ENCODE data around the gene ARPC1B. TPM values are rescaled to one million over a fixed set of nuclear protein-coding genes. Genes with fewer than 3 reads are reported as not detected.

The ARPC1B gene
- total and polyA plus RNA-seq, 9 of the 15 experiments (the other 6 are each of a cell fraction or from before 2014, with no cell fraction given): 6.7 to 357 (median 211) TPM

DNA sequence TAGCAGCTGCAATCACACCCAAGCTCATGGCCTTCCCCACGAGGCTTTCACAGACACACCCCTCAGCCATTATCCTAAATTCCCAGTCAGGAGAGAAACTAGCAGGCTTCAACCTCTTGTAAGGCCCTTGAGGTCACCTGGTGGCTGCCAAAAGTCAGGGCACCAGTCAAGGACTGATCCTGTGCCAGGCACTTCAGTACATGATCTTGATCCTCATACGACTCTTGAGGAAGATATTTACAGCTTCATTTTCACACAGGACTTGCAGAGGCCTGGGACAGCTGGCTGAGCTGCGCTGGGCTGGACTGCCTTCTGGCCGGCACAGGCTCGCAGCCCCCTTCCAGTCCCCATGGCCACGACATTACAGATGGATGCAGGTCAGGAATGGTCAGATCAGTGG is 25.1 kb downstream of the ARPC1B start:
- no peaks in the 10 kb centered on the region for H3K27me3 ChIP-seq (ENCODE audit: control insufficient read depth in 2 of 2, insufficient read depth in 2 of 2, low read length in 2 of 2)
- DNase-seq (ENCODE audit: extremely low read depth in 1 of 4, low spot score in 3 of 4) (no peak), FAIRE-seq (no peak), ATAC-seq (no peak)
- TF ChIP-seq, protein P1, sequence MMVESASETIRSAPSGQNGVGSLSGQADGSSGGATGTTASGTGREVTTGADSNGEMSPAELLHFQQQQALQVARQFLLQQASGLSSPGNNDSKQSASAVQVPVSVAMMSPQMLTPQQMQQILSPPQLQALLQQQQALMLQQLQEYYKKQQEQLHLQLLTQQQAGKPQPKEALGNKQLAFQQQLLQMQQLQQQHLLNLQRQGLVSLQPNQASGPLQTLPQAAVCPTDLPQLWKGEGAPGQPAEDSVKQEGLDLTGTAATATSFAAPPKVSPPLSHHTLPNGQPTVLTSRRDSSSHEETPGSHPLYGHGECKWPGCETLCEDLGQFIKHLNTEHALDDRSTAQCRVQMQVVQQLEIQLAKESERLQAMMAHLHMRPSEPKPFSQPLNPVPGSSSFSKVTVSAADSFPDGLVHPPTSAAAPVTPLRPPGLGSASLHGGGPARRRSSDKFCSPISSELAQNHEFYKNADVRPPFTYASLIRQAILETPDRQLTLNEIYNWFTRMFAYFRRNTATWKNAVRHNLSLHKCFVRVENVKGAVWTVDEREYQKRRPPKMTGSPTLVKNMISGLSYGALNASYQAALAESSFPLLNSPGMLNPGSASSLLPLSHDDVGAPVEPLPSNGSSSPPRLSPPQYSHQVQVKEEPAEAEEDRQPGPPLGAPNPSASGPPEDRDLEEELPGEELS (CRISPR knock-in tag; IDR thresholded peaks at IDR 0.05; ENCODE audit: borderline replicate concordance): no peak
- peak; percentile 39; the same call in 1 of the 2 replicates for TF ChIP-seq POLR2G (IDR thresholded peaks at IDR 0.05; ENCODE audit: low read depth, low read length)
- no TSS peak for BruUV-seq (replicated peaks)
- no peaks in the 10 kb centered on the region for H3K9me3 ChIP-seq (replicated peaks; ENCODE audit: control insufficient read depth, insufficient read depth, low read depth, low read length)
- no peak overlapping the region for H2AFZ ChIP-seq (ENCODE audit: low read depth, low read length)
- CTCF ChIA-PET (ENCODE audit: low intra/inter-chr PET ratio): no interaction called here
- POLR2A ChIA-PET: interaction anchor here (0.5 to 4.0 kb wide), 8 partner anchors 9 to 411 kb away, joined by 3 to 50 read pairs (median 4); partner anchors contain the start of genes BUD31 and PDAP1
- intact Hi-C loops (cut with micrococcal nuclease): no loop called here
- peaks cover 95% of the 10 kb centered on the region for H3K36me3 ChIP-seq (ENCODE audit: control insufficient read depth, insufficient read depth, low read length)
- peaks cover 0 to 10% of the 10 kb centered on the region in 2 experiments; a peak in 2 of 5 replicates for H3K4me1 ChIP-seq (replicated peaks in 1 of 2; ENCODE audit: control insufficient read depth in 2 of 2, insufficient read depth in 2 of 2, low read length in 2 of 2)
- in situ Hi-C loops (cut with MboI): no loop called here
- H4K20me1 ChIP-seq (replicated peaks; ENCODE audit: control insufficient read depth, insufficient read depth, low read length): peaks cover 32% of the 10 kb centered on the region; the same call in 1 of the 2 replicates
- H3K79me2 ChIP-seq (ENCODE audit: control insufficient read depth, insufficient read depth, low read length): peaks cover 10% of the 10 kb centered on the region
- no peak overlapping the region for H3K4me3 ChIP-seq
- no peak overlapping the region for H3K27ac ChIP-seq (ENCODE audit: extremely low read depth, low read depth, low read length)
- no peaks in the 10 kb centered on the region for H3K9me1 ChIP-seq (ENCODE audit: control insufficient read depth, insufficient read depth, low read length)
- H3K9ac ChIP-seq (ENCODE audit: insufficient read depth in 1 of 2, low read depth in 2 of 2, low read length in 2 of 2): no peak overlapping the region
- WGBS (ENCODE audit: insufficient coverage, low coverage, missing lambda C conversion rate): 85% methylated on average over 6 of the region's 6 CpGs
- H3K4me2 ChIP-seq (ENCODE audit: insufficient read depth, low read length): no peak overlapping the region

DNA sequence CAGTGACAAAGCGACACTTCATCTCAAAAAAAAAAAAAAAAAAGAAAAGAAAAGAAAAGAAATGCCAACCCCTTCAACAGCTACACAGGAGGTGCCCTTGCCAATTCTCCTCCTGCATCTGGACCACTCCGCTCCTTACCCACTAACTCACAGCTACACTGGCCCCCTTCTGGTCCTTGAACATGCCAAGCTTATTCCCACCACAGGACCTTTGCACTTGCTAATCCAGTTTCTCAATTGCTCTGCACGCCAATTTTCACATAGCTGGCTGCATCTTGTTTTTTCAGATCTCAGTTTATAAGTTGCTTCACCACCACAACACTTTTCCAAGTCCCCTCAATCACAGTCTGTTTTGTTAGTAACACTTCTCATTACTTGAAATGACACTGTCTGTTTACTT is 28.3 kb downstream of the ARPC1B start:
- H2AFZ ChIP-seq (ENCODE audit: low read depth, low read length): no peak overlapping the region
- no peak overlapping the region for H3K4me2 ChIP-seq (ENCODE audit: insufficient read depth, low read length)
- ATAC-seq (no peak), DNase-seq (ENCODE audit: extremely low read depth in 1 of 4, low spot score in 3 of 4) (no peak), FAIRE-seq (peak; percentile 11)
- peaks cover 42% of the 10 kb centered on the region for H3K79me2 ChIP-seq (ENCODE audit: control insufficient read depth, insufficient read depth, low read length)
- peaks cover 87% of the 10 kb centered on the region for H3K36me3 ChIP-seq (ENCODE audit: control insufficient read depth, insufficient read depth, low read length)
- in situ Hi-C loops (cut with MboI): no loop called here
- H3K4me3 ChIP-seq: no peak overlapping the region
- H3K9me1 ChIP-seq (ENCODE audit: control insufficient read depth, insufficient read depth, low read length): no peaks in the 10 kb centered on the region
- BruUV-seq (replicated peaks): no TSS peak
- CTCF ChIA-PET (ENCODE audit: low intra/inter-chr PET ratio): no interaction called here
- WGBS (ENCODE audit: insufficient coverage, low coverage, missing lambda C conversion rate): 100% methylated on average over 2 of the region's 3 CpGs
- no peak for TF ChIP-seq ETV1 (tag; conservative IDR thresholded peaks at IDR 0.05; ENCODE audit: low read depth)
- TF ChIP-seq RBM25 (IDR thresholded peaks at IDR 0.05; ENCODE audit: low read depth, low read length, severe bottlenecking): peak; percentile 86
- 0 out of 2 replicates have a peak, but pooled peaks have one; percentile 27 for TF ChIP-seq BCOR (IDR thresholded peaks at IDR 0.05)
- H3K9me3 ChIP-seq (replicated peaks; ENCODE audit: control insufficient read depth, insufficient read depth, low read depth, low read length): no peaks in the 10 kb centered on the region
- no peak overlapping the region for H3K9ac ChIP-seq (ENCODE audit: insufficient read depth in 1 of 2, low read depth in 2 of 2, low read length in 2 of 2)
- H3K27ac ChIP-seq (ENCODE audit: extremely low read depth, low read depth, low read length): no peak overlapping the region
- H4K20me1 ChIP-seq (replicated peaks; ENCODE audit: control insufficient read depth, insufficient read depth, low read length): peaks cover 30% of the 10 kb centered on the region; the same call in 1 of the 2 replicates
- H3K27me3 ChIP-seq (ENCODE audit: control insufficient read depth in 2 of 2, insufficient read depth in 2 of 2, low read length in 2 of 2): no peaks in the 10 kb centered on the region
- H3K4me1 ChIP-seq (replicated peaks in 1 of 2; ENCODE audit: control insufficient read depth in 2 of 2, insufficient read depth in 2 of 2, low read length in 2 of 2): peaks cover 10% of the 10 kb centered on the region in 2 experiments; a peak in 4 of 5 replicates
- intact Hi-C loops (cut with micrococcal nuclease): no loop called here
- POLR2A ChIA-PET: interaction anchor here (0.7 to 1.3 kb wide), 2 partner anchors 26 to 253 kb away, joined by 3 to 4 read pairs; no protein-coding TSS in a partner anchor

Data from K562 (cell line).